GM20431 (cell line): ENCODE measurements around the gene PCGF3.

ENCODE experiments used
- in situ Hi-C: fragments of 300-500 bp; cut with MseI, MboI; formaldehyde crosslinking; loops from one replicate; pipeline ENCODE4 v1.15.0; 2020; ENCODE audit warnings: low sequenced_read_pairs; ENCODE audit not compliant: unreplicated experiment

PCGF3 gene

GRCh38 chr4:705278-706082, at the start of gene PCGF3:
TSS of gene PCGF3 (plus strand) at chr4:705832. CDS start at chr4:733681, 27,849 bp downstream.
- in situ Hi-C loops = no loop called here

GRCh38 chr4:656436-657337, 48.9 kb upstream of the PCGF3 start:
- in situ Hi-C loops = no loop called here

GRCh38 chr4:657338-657833, 48.2 kb upstream of the PCGF3 start:
- in situ Hi-C loops = no loop called here

GRCh38 chr4:657834-658667, 47.6 kb upstream of the PCGF3 start:
- in situ Hi-C loops = no loop called here

- in situ Hi-C loops = no loop called here
Measured at GRCh38 chr4:658681-659667, 46.7 kb upstream of the PCGF3 start.

GRCh38 chr4:659851-660250, 45.8 kb upstream of the PCGF3 start:
- in situ Hi-C loops = no loop called here

GRCh38 chr4:660401-660800, 45.2 kb upstream of the PCGF3 start:
- in situ Hi-C loops = no loop called here

- in situ Hi-C loops = no loop called here
Measured at GRCh38 chr4:661231-661630, 44.4 kb upstream of the PCGF3 start.

- in situ Hi-C loops = no loop called here
Measured at GRCh38 chr4:661881-662761, 43.5 kb upstream of the PCGF3 start.

- in situ Hi-C loops = no loop called here
Measured at GRCh38 chr4:663046-663437, 42.6 kb upstream of the PCGF3 start.

- in situ Hi-C loops = no loop called here
Measured at GRCh38 chr4:663438-664428, 41.9 kb upstream of the PCGF3 start.

GRCh38 chr4:664713-665231, 40.9 kb upstream of the PCGF3 start:
- in situ Hi-C loops = no loop called here

- in situ Hi-C loops = no loop called here
Measured at GRCh38 chr4:665381-665750, 40.3 kb upstream of the PCGF3 start.

- in situ Hi-C loops = no loop called here
Measured at GRCh38 chr4:665751-666435, 39.7 kb upstream of the PCGF3 start.

- in situ Hi-C loops = no loop called here
Measured at GRCh38 chr4:666436-666810, 39.2 kb upstream of the PCGF3 start.

- in situ Hi-C loops = no loop called here
Measured at GRCh38 chr4:666822-667544, 38.6 kb upstream of the PCGF3 start.
